ENCODE results near the gene RCAN2.

DNA sequence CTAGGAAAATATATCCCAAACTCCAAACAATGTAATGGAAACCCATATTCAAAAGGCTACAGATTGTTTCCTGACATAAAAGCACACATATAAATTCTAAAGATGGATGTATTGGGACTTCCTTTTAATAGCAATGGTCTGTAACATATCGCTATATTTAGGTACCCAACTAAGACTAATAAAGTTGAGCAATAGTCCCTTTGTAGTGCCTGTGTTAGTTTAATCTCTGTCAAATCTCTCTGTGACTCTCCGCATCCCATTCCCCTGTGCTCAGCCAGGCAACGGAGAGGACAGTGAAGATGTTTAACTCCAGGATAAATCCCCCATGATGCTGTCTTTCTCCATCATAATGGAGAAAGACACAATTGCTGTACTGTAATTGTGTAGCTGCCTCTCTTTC is 19.0 kb downstream of the RCAN2 start:
- TF ChIP-seq, protein P1, sequence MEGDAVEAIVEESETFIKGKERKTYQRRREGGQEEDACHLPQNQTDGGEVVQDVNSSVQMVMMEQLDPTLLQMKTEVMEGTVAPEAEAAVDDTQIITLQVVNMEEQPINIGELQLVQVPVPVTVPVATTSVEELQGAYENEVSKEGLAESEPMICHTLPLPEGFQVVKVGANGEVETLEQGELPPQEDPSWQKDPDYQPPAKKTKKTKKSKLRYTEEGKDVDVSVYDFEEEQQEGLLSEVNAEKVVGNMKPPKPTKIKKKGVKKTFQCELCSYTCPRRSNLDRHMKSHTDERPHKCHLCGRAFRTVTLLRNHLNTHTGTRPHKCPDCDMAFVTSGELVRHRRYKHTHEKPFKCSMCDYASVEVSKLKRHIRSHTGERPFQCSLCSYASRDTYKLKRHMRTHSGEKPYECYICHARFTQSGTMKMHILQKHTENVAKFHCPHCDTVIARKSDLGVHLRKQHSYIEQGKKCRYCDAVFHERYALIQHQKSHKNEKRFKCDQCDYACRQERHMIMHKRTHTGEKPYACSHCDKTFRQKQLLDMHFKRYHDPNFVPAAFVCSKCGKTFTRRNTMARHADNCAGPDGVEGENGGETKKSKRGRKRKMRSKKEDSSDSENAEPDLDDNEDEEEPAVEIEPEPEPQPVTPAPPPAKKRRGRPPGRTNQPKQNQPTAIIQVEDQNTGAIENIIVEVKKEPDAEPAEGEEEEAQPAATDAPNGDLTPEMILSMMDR (conservative IDR thresholded peaks at IDR 0.05; ENCODE audit: low read depth, low read length): no peak
- no peak for TF ChIP-seq EZH2 (IDR thresholded peaks at IDR 0.05; ENCODE audit: borderline replicate concordance, low read depth, low read length, poor library complexity, severe bottlenecking)

Measured in A673 (cell line).